SH-SY5Y (cell line): ENCODE data around the gene ZNF148.

Experiments
- GATA2 ChIP-seq: IDR thresholded peaks from 2 replicates; pipeline ENCODE4 v1.6.1; 2011; ENCODE audit warnings: mild to moderate bottlenecking, low read depth, low read length
- GATA3 ChIP-seq: IDR thresholded peaks from 2 replicates; pipeline ENCODE4 v1.6.1; 2011; ENCODE audit warnings: low read depth, mild to moderate bottlenecking, low read length, moderate library complexity

Gene ZNF148

GRCh38 chr3:125289429-125289981, 85.6 kb downstream of the ZNF148 start:
- TF ChIP-seq GATA3, result no peak
- TF ChIP-seq GATA2, result no peak

- TF ChIP-seq GATA3 (no peak), GATA2 (no peak)
Observed at GRCh38 chr3:125287248-125287647, 87.9 kb downstream of the ZNF148 start.

GRCh38 chr3:125281381-125281780, 93.7 kb downstream of the ZNF148 start:
- TF ChIP-seq GATA3 (no peak), GATA2 (no peak)

GRCh38 chr3:125280668-125281361, 94.3 kb downstream of the ZNF148 start:
- no peak for TF ChIP-seq GATA3
- TF ChIP-seq GATA2, result no peak

GRCh38 chr3:125278155-125278554, 97.0 kb downstream of the ZNF148 start:
- TF ChIP-seq GATA2 (no peak), GATA3 (no peak)

GRCh38 chr3:125271127-125271526, 104.0 kb downstream of the ZNF148 start:
- TF ChIP-seq GATA3 (no peak), GATA2 (no peak)

- TF ChIP-seq GATA3 (no peak), GATA2 (no peak)
Observed at GRCh38 chr3:125267460-125267859, 107.7 kb downstream of the ZNF148 start.

- TF ChIP-seq GATA2 (no peak), GATA3 (no peak)
Observed at GRCh38 chr3:125266971-125267370, 108.2 kb downstream of the ZNF148 start.

- no peak for TF ChIP-seq GATA2
- no peak for TF ChIP-seq GATA3
Observed at GRCh38 chr3:125262161-125262560, 113.0 kb downstream of the ZNF148 start.

GRCh38 chr3:125261031-125261430, 114.1 kb downstream of the ZNF148 start:
- TF ChIP-seq GATA2, result no peak
- TF ChIP-seq GATA3, result no peak

GRCh38 chr3:125260158-125260557, 115.0 kb downstream of the ZNF148 start:
- TF ChIP-seq GATA2 (no peak), GATA3 (no peak)

- TF ChIP-seq GATA3 (no peak), GATA2 (no peak)
Observed at GRCh38 chr3:125257536-125257935, 117.6 kb downstream of the ZNF148 start.

- TF ChIP-seq GATA2 (no peak), GATA3 (no peak)
Observed at GRCh38 chr3:125256675-125257074, 118.5 kb downstream of the ZNF148 start.

- TF ChIP-seq GATA2 (no peak), GATA3 (no peak)
Observed at GRCh38 chr3:125250973-125251372, 124.2 kb downstream of the ZNF148 start.

- no peak for TF ChIP-seq GATA3
- no peak for TF ChIP-seq GATA2
Observed at GRCh38 chr3:125246237-125246636, 128.9 kb downstream of the ZNF148 start.
